Astrocyte (in vitro differentiated cells and primary cell): ENCODE results near the gene ANKRD60. TPM values are rescaled to one million over a fixed set of nuclear protein-coding genes. Genes with fewer than 3 reads are reported as not detected.

Experiments
- DNase-seq: peaks from one replicate; pipeline ENCODE4 v3.0.0-alpha.2; 2010; ENCODE audit warnings: low read depth
- FAIRE-seq: peaks from 2 replicates; lab custom pipeline; 2011; peaks lifted over from hg19 to GRCh38; lab: Jason Lieb, UNC
- H2AFZ ChIP-seq: 2 replicates; pipeline ENCODE4 v1.6.0; 2012; ENCODE audit warnings: low read depth, low read length, inconsistent platforms
- H3K27ac ChIP-seq: 2 replicates; pipeline ENCODE4 v1.5.1; 2011; ENCODE audit warnings: low read depth, low read length, inconsistent platforms
- H3K27me3 ChIP-seq: 2 replicates; pipeline ENCODE4 v1.6.0; 2011; ENCODE audit warnings: low read length, inconsistent platforms; ENCODE audit not compliant: insufficient read depth
- H3K36me3 ChIP-seq: 2 replicates; pipeline ENCODE4 v1.5.1; 2011; ENCODE audit warnings: low read length, inconsistent platforms; ENCODE audit not compliant: insufficient read depth
- H3K4me1 ChIP-seq: 2 replicates; pipeline ENCODE4 v1.5.1; 2011; ENCODE audit warnings: low read length, inconsistent platforms; ENCODE audit not compliant: insufficient read depth
- H3K4me2 ChIP-seq: 2 replicates; pipeline ENCODE4 v1.6.0; 2012; ENCODE audit warnings: low read length, inconsistent platforms
- H3K4me3 ChIP-seq: 2 replicates; pipeline ENCODE4 v1.5.1; 2011; ENCODE audit warnings: low read depth, mild to moderate bottlenecking, low read length, inconsistent platforms; ENCODE audit not compliant: insufficient read depth
- H3K79me2 ChIP-seq: 2 replicates; pipeline ENCODE4 v1.6.0; 2012; ENCODE audit warnings: mild to moderate bottlenecking, low read length, inconsistent platforms; ENCODE audit not compliant: insufficient read depth
- H3K9ac ChIP-seq: 2 replicates; pipeline ENCODE4 v1.6.0; 2012; ENCODE audit warnings: mild to moderate bottlenecking, low read length, inconsistent platforms
- H3K9me3 ChIP-seq: 2 replicates; pipeline ENCODE4 v1.5.1; 2012; ENCODE audit warnings: low read depth, mild to moderate bottlenecking, low read length, inconsistent platforms; ENCODE audit not compliant: insufficient read depth
- H4K20me1 ChIP-seq: 2 replicates; pipeline ENCODE4 v1.6.0; 2012; ENCODE audit warnings: low read length, inconsistent platforms; ENCODE audit not compliant: insufficient read depth
- H3K27ac Mint-ChIP-seq: one replicate; pipeline ENCODE4 v1.8.0; 2021; ENCODE audit warnings: mild to moderate bottlenecking, mixed read lengths; ENCODE audit not compliant: unreplicated experiment
- H3K27me3 Mint-ChIP-seq: one replicate; pipeline ENCODE4 v1.8.0; 2021; ENCODE audit warnings: low read depth, mixed read lengths; ENCODE audit not compliant: unreplicated experiment
- H3K36me3 Mint-ChIP-seq: one replicate; pipeline ENCODE4 v1.8.0; 2021; ENCODE audit warnings: low read depth, mixed read lengths; ENCODE audit not compliant: unreplicated experiment
- H3K4me1 Mint-ChIP-seq: one replicate; pipeline ENCODE4 v1.8.0; 2021; ENCODE audit warnings: low read depth, mixed read lengths; ENCODE audit not compliant: unreplicated experiment
- H3K4me3 Mint-ChIP-seq: one replicate; pipeline ENCODE4 v1.8.0; 2021; ENCODE audit warnings: mild to moderate bottlenecking, moderate library complexity, mixed read lengths; ENCODE audit not compliant: unreplicated experiment
- H3K9me3 Mint-ChIP-seq: one replicate; pipeline ENCODE4 v1.8.0; 2021; ENCODE audit warnings: mild to moderate bottlenecking, mixed read lengths; ENCODE audit not compliant: unreplicated experiment
- CTCF ChIP-seq: IDR thresholded peaks from 2 replicates; pipeline ENCODE4 v1.5.1; 2011; ENCODE audit warnings: low read depth, mild to moderate bottlenecking, inconsistent platforms, low read length, moderate library complexity; ENCODE audit not compliant: insufficient read depth
- EZH2 ChIP-seq: IDR thresholded peaks from 2 replicates; pipeline ENCODE4 v1.6.1; 2012; ENCODE audit warnings: mild to moderate bottlenecking, low read length, inconsistent platforms; ENCODE audit not compliant: insufficient read depth
- total RNA-seq: library from RNA; stranded (reverse); gene quantifications from 2 replicates; pipeline ENCODE4 v1.2.1, GENCODE V29; 2021

Gene ANKRD60
- total RNA-seq, 1 donor from 2014 or later = not detected

GRCh38 chr20:58227391-58228102 lies 906 bp downstream of the ANKRD60 start:
- Histone ChIP-seq H3K4me1 (peaks cover 9% of the 10 kb centered on the region), H4K20me1 (peaks cover 4% of the 10 kb centered on the region), H3K36me3 (no peaks in the 10 kb centered on the region), H3K4me2 (peak overlapping the region; percentile 97), H2AFZ (peak overlapping the region; percentile 53), H3K79me2 (no peaks in the 10 kb centered on the region), H3K4me3 (peak overlapping the region; percentile 49), H3K27ac (no peak overlapping the region), H3K9me3 (no peaks in the 10 kb centered on the region), H3K9ac (peak overlapping the region; percentile 76), H3K27me3 (peaks cover 20% of the 10 kb centered on the region)
- Mint-ChIP-seq H3K36me3 (peaks cover 7% of the 10 kb centered on the region), H3K4me1 (peaks cover 7% of the 10 kb centered on the region), H3K27ac (no peak overlapping the region), H3K27me3 (peaks cover 37% of the 10 kb centered on the region), H3K9me3 (peaks cover 4% of the 10 kb centered on the region), H3K4me3 (peak overlapping the region; percentile 72)
- no peak for FAIRE-seq
- TF ChIP-seq CTCF = no peak
- TF ChIP-seq EZH2 = no peak
- DNase-seq = no peak

GRCh38 chr20:58225452-58226200 lies 2.8 kb downstream of the ANKRD60 start:
- Mint-ChIP-seq H3K36me3 (peaks cover 9% of the 10 kb centered on the region), H3K9me3 (peaks cover 4% of the 10 kb centered on the region), H3K27ac (no peak overlapping the region), H3K4me3 (no peak overlapping the region), H3K4me1 (peaks cover 7% of the 10 kb centered on the region), H3K27me3 (peaks cover 50% of the 10 kb centered on the region)
- peaks cover 32% of the 10 kb centered on the region for H3K27me3 ChIP-seq
- peaks cover 9% of the 10 kb centered on the region for H3K4me1 ChIP-seq
- H2AFZ ChIP-seq = no peak overlapping the region
- no peak for DNase-seq
- no peaks in the 10 kb centered on the region for H3K36me3 ChIP-seq
- H3K9ac ChIP-seq = no peak overlapping the region
- no peaks in the 10 kb centered on the region for H3K9me3 ChIP-seq
- no peak overlapping the region for H3K27ac ChIP-seq
- no peak overlapping the region for H3K4me2 ChIP-seq
- TF ChIP-seq CTCF (no peak), EZH2 (no peak)
- H3K4me3 ChIP-seq = no peak overlapping the region
- H4K20me1 ChIP-seq = no peaks in the 10 kb centered on the region
- H3K79me2 ChIP-seq = no peaks in the 10 kb centered on the region
- FAIRE-seq = no peak
